GM18858 (cell line): Measurements from ENCODE around the gene SLX4.

Experiments used
- ATAC-seq: cut with Tn5 transposase; IDR thresholded peaks from one replicate; pipeline ENCODE4 v1.9.1; 2021; ENCODE audit not compliant: unreplicated experiment

Gene SLX4

GRCh38 chr16:3602320-3602653, 9.1 kb downstream of the SLX4 start:
- ATAC-seq: no peak

- no peak for ATAC-seq
These were observed 9.6 kb downstream of the SLX4 start for GRCh38 chr16:3601614-3602319.

GRCh38 chr16:3599922-3600321, 11.5 kb downstream of the SLX4 start:
- no peak for ATAC-seq

GRCh38 chr16:3599121-3599520, 12.3 kb downstream of the SLX4 start:
- no peak for ATAC-seq

- no peak for ATAC-seq
These were observed 13.2 kb downstream of the SLX4 start for GRCh38 chr16:3598236-3598635.

- ATAC-seq: no peak
These were observed 13.7 kb downstream of the SLX4 start for GRCh38 chr16:3597676-3598075.

- no peak for ATAC-seq
These were observed 14.2 kb downstream of the SLX4 start for GRCh38 chr16:3597226-3597625.

GRCh38 chr16:3596101-3596861, 15.1 kb downstream of the SLX4 start:
- no peak for ATAC-seq

- no peak for ATAC-seq
These were observed 15.8 kb downstream of the SLX4 start for GRCh38 chr16:3595521-3596021.

GRCh38 chr16:3595110-3595486, 16.3 kb downstream of the SLX4 start:
- ATAC-seq: no peak

- ATAC-seq: no peak
These were observed 16.9 kb downstream of the SLX4 start for GRCh38 chr16:3594316-3595109.

GRCh38 chr16:3592559-3592958, 18.8 kb downstream of the SLX4 start:
- no peak for ATAC-seq

- no peak for ATAC-seq
These were observed 19.4 kb downstream of the SLX4 start for GRCh38 chr16:3591991-3592390.

GRCh38 chr16:3591436-3591803, 20.0 kb downstream of the SLX4 start:
- ATAC-seq: no peak

- ATAC-seq: no peak
These were observed 20.5 kb downstream of the SLX4 start for GRCh38 chr16:3590736-3591435.

- no peak for ATAC-seq
These were observed 21.3 kb downstream of the SLX4 start for GRCh38 chr16:3589991-3590701.

- ATAC-seq: no peak
These were observed 21.9 kb downstream of the SLX4 start for GRCh38 chr16:3589441-3589921.

- no peak for ATAC-seq
These were observed 22.4 kb downstream of the SLX4 start for GRCh38 chr16:3589001-3589400.

- ATAC-seq: no peak
These were observed 23.8 kb downstream of the SLX4 start for GRCh38 chr16:3587547-3588110.

- no peak for ATAC-seq
These were observed 27.0 kb downstream of the SLX4 start for GRCh38 chr16:3584412-3584811.
